Measurements from ENCODE around the gene HMG20A.

DNA sequence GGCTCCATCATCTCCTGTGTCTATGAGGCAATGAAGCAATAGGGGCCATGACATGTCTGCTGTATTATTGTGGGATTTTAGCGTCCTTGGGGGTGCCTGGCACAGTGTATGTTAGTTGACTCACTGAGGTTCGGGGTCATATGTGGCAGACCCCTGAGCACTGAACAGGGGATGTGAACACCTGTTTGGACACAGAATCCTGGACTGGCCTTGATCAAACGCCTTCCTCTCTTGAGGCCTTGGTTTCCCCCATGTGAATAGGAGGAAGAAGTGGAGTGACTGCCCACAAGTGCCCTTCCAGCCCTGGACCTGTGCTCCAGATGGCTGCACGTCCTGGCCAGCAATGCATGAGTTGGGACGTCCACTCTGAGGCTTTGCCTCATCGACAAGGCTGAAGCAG is 84.2 kb downstream of the HMG20A start:
- TF ChIP-seq, protein P1, sequence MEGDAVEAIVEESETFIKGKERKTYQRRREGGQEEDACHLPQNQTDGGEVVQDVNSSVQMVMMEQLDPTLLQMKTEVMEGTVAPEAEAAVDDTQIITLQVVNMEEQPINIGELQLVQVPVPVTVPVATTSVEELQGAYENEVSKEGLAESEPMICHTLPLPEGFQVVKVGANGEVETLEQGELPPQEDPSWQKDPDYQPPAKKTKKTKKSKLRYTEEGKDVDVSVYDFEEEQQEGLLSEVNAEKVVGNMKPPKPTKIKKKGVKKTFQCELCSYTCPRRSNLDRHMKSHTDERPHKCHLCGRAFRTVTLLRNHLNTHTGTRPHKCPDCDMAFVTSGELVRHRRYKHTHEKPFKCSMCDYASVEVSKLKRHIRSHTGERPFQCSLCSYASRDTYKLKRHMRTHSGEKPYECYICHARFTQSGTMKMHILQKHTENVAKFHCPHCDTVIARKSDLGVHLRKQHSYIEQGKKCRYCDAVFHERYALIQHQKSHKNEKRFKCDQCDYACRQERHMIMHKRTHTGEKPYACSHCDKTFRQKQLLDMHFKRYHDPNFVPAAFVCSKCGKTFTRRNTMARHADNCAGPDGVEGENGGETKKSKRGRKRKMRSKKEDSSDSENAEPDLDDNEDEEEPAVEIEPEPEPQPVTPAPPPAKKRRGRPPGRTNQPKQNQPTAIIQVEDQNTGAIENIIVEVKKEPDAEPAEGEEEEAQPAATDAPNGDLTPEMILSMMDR (conservative IDR thresholded peaks at IDR 0.05; ENCODE audit: low read depth in 2 of 2), result no peak
- TF ChIP-seq EZH2 (IDR thresholded peaks at IDR 0.05; ENCODE audit: low read depth, unreplicated experiment) (no peak), NANOG (IDR thresholded peaks at IDR 0.05; ENCODE audit: borderline replicate concordance) (no peak), ZNF331 (CRISPR knock-in tag; IDR thresholded peaks at IDR 0.05; ENCODE audit: low read depth) (no peak), JUNB (IDR thresholded peaks at IDR 0.05; ENCODE audit: unreplicated experiment) (no peak), POLR2AphosphoS5 (IDR thresholded peaks at IDR 0.05; ENCODE audit: low read depth) (no peak), EZH2phosphoT487 (IDR thresholded peaks at IDR 0.05; ENCODE audit: unreplicated experiment) (no peak)
- TF ChIP-seq, protein P2, sequence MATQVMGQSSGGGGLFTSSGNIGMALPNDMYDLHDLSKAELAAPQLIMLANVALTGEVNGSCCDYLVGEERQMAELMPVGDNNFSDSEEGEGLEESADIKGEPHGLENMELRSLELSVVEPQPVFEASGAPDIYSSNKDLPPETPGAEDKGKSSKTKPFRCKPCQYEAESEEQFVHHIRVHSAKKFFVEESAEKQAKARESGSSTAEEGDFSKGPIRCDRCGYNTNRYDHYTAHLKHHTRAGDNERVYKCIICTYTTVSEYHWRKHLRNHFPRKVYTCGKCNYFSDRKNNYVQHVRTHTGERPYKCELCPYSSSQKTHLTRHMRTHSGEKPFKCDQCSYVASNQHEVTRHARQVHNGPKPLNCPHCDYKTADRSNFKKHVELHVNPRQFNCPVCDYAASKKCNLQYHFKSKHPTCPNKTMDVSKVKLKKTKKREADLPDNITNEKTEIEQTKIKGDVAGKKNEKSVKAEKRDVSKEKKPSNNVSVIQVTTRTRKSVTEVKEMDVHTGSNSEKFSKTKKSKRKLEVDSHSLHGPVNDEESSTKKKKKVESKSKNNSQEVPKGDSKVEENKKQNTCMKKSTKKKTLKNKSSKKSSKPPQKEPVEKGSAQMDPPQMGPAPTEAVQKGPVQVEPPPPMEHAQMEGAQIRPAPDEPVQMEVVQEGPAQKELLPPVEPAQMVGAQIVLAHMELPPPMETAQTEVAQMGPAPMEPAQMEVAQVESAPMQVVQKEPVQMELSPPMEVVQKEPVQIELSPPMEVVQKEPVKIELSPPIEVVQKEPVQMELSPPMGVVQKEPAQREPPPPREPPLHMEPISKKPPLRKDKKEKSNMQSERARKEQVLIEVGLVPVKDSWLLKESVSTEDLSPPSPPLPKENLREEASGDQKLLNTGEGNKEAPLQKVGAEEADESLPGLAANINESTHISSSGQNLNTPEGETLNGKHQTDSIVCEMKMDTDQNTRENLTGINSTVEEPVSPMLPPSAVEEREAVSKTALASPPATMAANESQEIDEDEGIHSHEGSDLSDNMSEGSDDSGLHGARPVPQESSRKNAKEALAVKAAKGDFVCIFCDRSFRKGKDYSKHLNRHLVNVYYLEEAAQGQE (IDR thresholded peaks at IDR 0.05; ENCODE audit: unreplicated experiment), result no peak

Measured in GM23338 (cell line).